K562 treated with DMSO at 1 percent for 4 hours (cell line): ENCODE data around the gene TESK1. TPM values are rescaled to one million over a fixed set of nuclear protein-coding genes. Genes with fewer than 3 reads are reported as not detected.

Experiments
- total RNA-seq: library from RNA; unstranded; fragments of 300-600 nt; gene quantifications from 2 replicates; pipeline ENCODE4 v1.2.3, GENCODE V29; 2022; ENCODE audit not compliant: insufficient read depth

Gene TESK1, protein sequence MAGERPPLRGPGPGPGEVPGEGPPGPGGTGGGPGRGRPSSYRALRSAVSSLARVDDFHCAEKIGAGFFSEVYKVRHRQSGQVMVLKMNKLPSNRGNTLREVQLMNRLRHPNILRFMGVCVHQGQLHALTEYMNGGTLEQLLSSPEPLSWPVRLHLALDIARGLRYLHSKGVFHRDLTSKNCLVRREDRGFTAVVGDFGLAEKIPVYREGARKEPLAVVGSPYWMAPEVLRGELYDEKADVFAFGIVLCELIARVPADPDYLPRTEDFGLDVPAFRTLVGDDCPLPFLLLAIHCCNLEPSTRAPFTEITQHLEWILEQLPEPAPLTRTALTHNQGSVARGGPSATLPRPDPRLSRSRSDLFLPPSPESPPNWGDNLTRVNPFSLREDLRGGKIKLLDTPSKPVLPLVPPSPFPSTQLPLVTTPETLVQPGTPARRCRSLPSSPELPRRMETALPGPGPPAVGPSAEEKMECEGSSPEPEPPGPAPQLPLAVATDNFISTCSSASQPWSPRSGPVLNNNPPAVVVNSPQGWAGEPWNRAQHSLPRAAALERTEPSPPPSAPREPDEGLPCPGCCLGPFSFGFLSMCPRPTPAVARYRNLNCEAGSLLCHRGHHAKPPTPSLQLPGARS
- total RNA-seq = 10.1 and 13.6 TPM in 2 replicates

DNA sequence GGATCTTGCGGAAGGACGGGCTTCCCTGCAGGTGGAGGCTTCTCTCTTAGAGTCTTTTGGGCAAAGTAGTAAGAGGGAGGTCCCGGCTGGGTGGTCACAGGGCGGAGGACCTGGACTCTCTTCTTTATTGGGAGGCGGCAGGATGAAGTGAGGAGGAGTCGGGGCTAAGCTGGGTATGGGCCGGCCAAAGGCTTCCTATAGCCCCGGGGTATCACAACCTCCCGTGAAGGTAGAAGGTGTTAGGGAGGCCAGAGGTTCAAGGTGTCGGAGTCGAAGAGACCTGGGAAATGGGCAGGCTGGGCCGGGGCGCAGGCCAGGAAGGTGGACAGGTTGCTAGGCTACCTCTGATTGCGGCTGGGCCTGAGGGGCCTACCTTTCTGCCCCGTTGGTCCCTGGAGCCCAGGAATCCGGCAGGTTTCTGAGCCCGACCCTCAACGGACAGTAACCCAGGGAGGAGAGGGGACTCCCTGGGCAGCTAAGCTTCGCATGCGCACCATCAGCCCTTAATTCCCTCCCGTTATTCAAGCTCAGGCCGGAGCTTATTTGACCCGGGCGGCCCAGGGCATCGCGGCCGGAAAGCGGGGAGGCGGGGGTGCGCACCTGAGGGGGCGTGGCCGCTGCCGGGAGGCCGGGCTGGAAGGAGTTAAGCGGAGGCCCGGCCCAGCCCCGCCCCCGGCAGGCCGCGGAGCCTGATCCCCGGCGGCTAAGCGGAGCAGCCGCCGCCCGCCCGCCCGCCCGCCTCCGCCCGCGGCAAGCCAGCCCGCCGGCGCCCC, at the start of gene TESK1:
Gene TESK1, plus strand, starts transcription at position 685 of the 773 bp plus-strand sequence. CDS start 358 bp downstream, outside the sequence.

DNA sequence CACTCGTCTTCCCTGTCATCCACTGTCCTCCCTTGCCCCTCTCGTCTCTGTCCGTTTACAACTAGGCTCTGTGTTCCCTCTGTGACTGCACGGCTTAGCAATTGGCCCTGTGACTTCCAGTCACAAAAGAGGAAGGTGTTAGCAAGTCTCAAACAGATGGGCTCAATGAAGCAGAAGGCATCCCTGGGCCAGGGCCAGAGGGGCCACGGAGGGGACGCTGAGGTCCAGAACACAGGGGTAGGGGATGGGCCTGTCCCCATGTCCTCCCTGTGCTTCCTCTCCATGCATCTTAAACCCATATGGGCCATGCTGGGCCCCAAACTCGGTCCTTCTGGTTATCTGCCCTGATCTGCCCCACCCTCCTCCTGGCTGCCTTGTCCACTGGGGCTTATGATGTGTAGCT, 13.3 kb downstream of the TESK1 start, which contains the start of gene CD72:
Gene CD72, minus strand, starts transcription at position 89 of the 403 bp plus-strand sequence. CDS start 110 bp downstream, outside the sequence.

DNA sequence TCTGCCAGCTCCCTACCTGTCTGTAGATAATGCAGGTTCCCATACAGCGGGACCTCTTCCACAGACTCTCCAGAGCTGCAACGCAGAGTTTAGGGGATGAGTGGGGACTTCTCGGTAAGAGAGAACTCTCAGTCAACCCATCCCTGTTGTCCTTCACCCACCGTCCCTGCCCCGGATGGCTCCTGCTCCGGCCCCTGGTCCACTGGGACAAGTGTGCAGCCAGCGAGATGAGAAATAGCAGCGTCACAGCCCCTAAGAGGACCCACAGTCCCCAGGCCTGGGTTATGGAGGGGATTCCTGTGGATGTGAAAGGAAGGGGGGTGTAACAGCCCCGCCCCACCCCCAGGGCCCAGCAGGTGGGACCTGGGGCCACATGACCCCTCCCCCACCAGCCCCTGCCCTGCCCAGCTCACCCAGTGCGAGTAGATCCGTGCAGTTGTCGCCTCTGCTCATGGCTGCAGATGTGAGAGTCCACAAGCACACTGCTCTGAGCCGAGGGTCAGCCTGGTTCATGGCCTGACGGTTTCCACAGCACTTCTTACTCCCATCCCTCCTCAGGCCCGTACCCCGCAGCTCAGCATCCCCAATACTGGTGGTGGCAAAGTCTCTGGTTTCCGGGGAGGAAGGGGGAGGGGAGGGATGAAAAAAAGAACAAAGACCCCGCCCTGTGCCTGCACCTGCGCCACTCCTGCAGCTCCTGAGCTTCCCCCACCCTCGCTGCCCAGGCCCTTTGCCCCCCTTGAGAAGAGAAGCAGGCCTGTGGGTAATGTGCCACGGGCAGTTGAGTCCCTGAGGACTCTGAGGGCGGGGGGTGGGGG, 45.5 kb downstream of the TESK1 start, which contains the start of gene SIT1:
Gene SIT1, minus strand, starts transcription at position 591 of the 818 bp plus-strand sequence. Its CDS starts 78 bp downstream, at position 513.

DNA sequence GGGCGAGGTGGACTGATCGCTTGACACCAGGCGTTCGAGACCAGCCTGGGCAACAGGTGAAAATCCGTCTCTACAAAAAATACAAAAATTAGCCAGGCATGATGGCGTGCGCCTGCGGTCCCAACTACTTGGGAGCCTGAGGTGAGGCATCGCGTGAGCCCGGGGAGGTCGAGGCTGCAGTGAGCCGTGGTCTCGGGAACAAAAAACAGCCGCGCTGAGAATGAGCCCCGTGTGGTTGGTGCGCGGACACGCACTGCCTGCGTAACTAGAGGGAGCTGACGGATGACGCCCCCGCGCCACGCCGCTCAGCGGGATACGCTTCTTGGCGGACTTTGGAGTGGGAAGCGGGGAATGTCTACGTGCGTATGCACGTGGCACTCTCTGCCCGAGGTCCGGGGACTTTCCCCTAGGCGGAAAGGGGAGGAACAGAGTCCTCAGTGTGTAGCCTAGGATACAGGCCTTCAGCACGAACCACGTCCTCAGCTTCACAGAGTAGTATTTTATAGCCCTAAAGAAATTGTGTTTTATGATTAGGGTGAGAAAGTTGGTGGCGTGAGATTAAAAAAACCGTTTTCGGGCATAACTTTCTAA, 52.6 kb downstream of the TESK1 start, which contains the start of gene RMRP:
Gene RMRP, minus strand, starts transcription at position 474 of the 591 bp plus-strand sequence.

DNA sequence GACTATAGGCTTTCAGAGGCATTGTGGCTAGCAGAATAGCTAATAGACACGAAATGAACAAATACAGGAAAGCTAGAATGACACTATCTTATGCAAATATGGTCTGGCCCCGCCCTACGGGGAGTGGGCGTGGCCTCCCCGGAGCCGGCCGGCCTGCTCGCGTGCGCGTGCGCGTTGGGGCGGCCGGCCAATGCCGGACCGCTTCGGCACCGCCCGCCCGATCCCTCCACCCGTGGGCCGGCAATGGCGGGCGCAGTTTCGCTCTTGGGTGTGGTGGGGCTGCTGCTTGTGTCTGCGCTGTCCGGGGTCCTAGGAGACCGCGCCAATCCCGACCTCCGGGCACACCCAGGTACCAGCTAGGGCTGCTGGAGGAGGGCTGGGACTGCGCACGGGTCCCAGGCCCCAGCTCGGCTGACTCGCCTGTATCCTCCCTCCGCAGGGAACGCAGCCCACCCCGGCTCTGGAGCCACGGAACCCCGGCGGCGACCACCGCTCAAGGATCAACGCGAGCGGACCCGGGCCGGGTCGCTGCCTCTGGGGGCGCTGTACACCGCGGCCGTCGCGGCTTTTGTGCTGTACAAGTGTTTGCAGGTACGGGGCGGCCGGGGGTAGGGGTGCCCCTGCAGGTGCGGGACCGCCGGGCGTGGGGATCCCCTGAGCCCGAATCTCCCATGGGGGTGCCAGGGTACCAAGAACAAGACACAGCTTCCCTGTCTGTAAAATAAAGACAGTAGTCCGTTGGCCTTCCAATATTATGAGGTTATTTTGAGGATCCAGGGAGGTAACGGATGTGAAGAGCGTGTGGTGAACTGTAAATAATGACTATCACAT, 53.3 kb downstream of the TESK1 start, which contains the start of gene CCDC107:
Gene CCDC107, plus strand, starts transcription at position 156 of the 831 bp plus-strand sequence. Its CDS starts 88 bp downstream, at position 244.

Other genes starting within 250 kb of the TESK1 start
- 7.0 and 7.2 TPM in 2 replicates for gene RUSC2, start 115.2 kb upstream of the TESK1 start, total RNA-seq
- gene CD72, start 13.2 kb downstream of the TESK1 start, total RNA-seq = not detected in 2 replicates
- not detected in 2 replicates for gene SIT1, start 45.7 kb downstream of the TESK1 start, total RNA-seq
- not detected in 2 replicates for gene RMRP, start 52.8 kb downstream of the TESK1 start, total RNA-seq
- 13.5 and 16.9 TPM in 2 replicates for gene CCDC107, start 53.0 kb downstream of the TESK1 start, total RNA-seq
- gene ARHGEF39, start 59.9 kb downstream of the TESK1 start, total RNA-seq = 6.1 and 7.2 TPM in 2 replicates
- not detected in 2 replicates for gene CA9, start 68.7 kb downstream of the TESK1 start, total RNA-seq
- 1.9 and 2.2 TPM in 2 replicates for gene TPM2, start 84.7 kb downstream of the TESK1 start, total RNA-seq
- gene TLN1, start 126.9 kb downstream of the TESK1 start, total RNA-seq = 168 and 169 TPM in 2 replicates
- 20.5 and 28.7 TPM in 2 replicates for gene CREB3, start 127.4 kb downstream of the TESK1 start, total RNA-seq
- gene GBA2, start 144.0 kb downstream of the TESK1 start, total RNA-seq = 41.2 and 50.0 TPM in 2 replicates
- 5.8 and 6.1 TPM in 2 replicates for gene RGP1, start 144.0 kb downstream of the TESK1 start, total RNA-seq
- not detected in 2 replicates for gene MSMP, start 149.0 kb downstream of the TESK1 start, total RNA-seq
- gene NPR2, start 186.3 kb downstream of the TESK1 start, total RNA-seq = 2.5 and 6.6 TPM in 2 replicates
- not detected in 2 replicates for gene SPAG8, start 207.0 kb downstream of the TESK1 start, total RNA-seq
- 50.0 and 72.5 TPM in 2 replicates for gene HINT2, start 209.8 kb downstream of the TESK1 start, total RNA-seq
- not detected in 2 replicates for gene FAM221B, start 223.5 kb downstream of the TESK1 start, total RNA-seq
- 1.1 and 1.8 TPM in 2 replicates for gene TMEM8B, start 224.0 kb downstream of the TESK1 start, total RNA-seq